NK-92 (cell line): ENCODE measurements around the gene EXD3.
"Not testable (repeated sequence)": the region's sequence is repeated elsewhere in the genome, so short reads cannot be mapped to it uniquely, and the experiment has no call there.

Source experiments
- DNase-seq: peaks from one replicate; lab custom pipeline; 2025; ENCODE audit not compliant: unreplicated experiment; lab: John Stamatoyannopoulos, UW

The EXD3 gene

GRCh38 chr9:137394866-137395665, 27.9 kb downstream of the EXD3 start:
- no peak for DNase-seq

- no peak for DNase-seq
These were observed 29.5 kb downstream of the EXD3 start for GRCh38 chr9:137393176-137394150.

GRCh38 chr9:137392232-137393007, 30.5 kb downstream of the EXD3 start:
- DNase-seq, result no peak

- no peak for DNase-seq
These were observed 31.6 kb downstream of the EXD3 start for GRCh38 chr9:137391411-137391754.

GRCh38 chr9:137390553-137391410, 32.2 kb downstream of the EXD3 start:
- DNase-seq, result no peak

DNA sequence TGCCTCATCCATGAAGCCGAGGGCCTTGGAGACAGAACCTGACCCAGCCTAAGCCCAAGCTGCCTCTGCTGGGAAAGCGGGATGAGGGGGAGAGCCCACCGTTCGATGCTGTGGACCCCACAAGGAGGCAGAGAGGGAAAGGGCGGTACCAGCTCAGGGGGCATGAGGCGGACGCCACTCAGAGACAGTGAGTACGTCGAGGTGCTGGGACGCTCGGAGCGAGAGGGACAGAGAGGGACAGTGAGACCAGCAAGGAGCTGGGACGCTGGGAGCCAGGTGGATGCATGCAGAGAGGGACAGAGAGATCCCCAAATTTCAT, 33.6 kb downstream of the EXD3 start:
- DNase-seq, result no peak

- DNase-seq, result no peak
These were observed 34.2 kb downstream of the EXD3 start for GRCh38 chr9:137388589-137389427.

DNA sequence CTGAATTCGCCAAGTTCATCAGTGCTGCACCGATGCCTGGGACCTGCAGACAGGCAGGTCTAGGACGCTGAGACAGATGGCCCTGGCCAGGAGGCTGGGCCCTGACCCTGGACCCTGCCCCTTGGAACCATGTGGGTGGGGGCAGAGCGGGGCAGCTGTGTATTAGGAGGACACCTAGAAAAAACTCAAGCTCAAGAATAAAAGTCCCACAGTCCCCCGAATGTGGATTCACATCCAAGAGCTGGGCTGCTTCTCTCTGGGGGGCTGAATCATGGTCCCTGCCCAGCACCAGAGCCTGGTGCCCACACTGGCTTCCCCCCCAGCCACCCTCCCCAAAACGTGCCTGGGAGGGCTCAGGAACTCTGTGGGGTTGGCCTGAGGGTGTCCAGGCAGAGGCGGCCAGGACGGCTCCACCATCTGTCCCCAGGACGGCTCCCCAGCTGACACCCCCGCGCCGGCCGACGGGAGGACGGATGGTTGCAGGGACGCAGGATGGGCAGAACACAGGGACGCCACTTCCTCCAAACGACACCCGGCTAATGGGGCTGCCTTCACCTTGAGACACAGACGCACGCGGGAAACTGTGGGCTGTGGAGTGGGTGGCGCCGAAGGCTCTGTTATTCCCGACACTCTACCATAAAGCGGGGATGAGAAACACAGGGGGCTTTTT, 34.9 kb downstream of the EXD3 start:
- no peak for DNase-seq

- DNase-seq, result no peak
These were observed 35.7 kb downstream of the EXD3 start for GRCh38 chr9:137387114-137387890.

GRCh38 chr9:137386507-137387113, 36.4 kb downstream of the EXD3 start:
- DNase-seq, result not testable (repeated sequence)

GRCh38 chr9:137385061-137385655, 37.8 kb downstream of the EXD3 start:
- DNase-seq, result no peak

DNA sequence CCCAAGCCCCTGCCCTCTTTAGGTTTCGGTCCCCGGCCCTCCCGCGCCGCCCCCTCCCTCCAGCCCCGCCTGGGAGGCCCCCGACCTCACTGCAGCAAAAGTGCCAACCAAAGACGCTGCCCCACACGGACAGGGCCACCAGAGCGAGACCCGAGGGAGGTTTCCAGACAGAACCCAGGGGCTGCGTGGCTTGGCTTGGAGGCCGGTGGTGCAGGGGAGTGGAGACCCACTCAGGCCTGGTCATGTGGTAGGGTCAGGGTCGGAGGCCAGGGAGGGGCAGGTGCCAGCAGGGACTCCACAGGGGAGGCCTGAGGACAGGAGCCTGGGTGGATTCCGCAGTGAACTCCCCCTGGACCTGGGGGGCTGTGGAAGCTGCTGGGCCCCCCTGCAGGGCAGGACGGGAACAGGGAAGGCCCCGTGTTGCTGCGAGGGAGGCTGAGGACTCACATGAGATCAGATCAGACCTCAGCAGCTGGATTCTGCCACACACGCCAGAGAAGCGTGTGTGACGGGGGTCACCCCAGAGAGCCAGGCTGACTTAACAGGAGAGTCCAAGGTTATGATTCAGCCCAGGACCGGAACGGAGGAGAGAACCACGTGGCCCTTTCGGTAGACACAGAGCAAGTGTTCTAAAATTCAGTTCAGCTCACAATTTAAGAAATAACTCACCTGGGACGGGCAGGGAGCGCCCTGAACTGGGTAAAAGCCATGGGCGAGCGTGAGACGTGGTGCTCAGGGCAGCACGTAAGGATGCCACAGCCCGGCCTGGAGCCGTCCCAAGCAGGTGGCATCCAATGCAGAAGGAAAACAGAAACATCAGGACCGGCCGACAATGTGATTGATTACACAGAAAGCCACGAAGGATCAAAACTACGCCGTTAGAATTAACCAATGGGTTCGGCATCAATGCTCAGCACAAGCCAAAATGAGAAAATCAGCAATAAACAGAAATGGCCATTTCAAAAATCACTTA, 38.9 kb downstream of the EXD3 start:
- no peak for DNase-seq

- DNase-seq, result no peak
These were observed 39.7 kb downstream of the EXD3 start for GRCh38 chr9:137383081-137383783.

DNA sequence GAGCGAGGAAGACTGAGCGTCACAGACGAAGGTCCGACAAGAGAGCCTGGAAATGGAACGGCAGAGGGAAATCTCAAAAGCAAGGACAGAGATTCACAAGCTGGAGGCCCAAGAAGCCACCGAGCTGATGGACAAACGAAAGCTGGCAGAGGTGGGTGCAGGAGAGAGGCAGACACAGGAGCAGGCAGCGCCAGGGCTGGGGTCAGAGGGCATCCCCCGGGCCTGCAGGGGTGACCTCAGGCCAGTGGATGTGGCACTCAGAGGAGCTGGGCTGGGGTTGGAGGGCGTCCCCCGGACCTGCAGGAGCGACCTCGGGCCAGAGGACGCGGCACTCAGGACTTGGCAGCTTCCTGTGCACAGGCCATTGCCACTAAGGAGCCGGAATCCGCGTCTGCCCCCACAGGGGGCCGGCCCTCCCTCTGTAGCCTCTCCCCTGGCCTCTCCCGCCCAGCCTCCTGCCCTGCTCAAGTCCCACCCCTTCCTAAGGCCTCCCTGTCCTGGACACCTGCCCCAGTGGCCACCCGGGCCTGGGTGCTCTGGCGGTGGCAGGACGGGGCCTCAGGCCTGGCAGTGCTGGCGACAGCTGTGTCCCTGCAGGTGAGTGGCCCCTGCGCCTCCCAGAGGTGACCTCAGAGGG, 40.4 kb downstream of the EXD3 start:
- DNase-seq, result no peak
